GM23338 (cell line): Measurements from ENCODE around the gene GRIK5. TPM values are rescaled to one million over a fixed set of nuclear protein-coding genes. Genes with fewer than 3 reads are reported as not detected.
"Not testable (repeated sequence)": the region's sequence is repeated elsewhere in the genome, so short reads cannot be mapped to it uniquely, and the experiment has no call there.

Experiments
- ATAC-seq: fragments of 200-7000 bp; cut with Tn5 transposase; 3 replicates; pipeline ENCODE4 v1.9.1; 2020
- DNase-seq: peaks from one replicate; pipeline ENCODE4 v3.0.0-alpha.2; 2015; ENCODE audit warnings: low spot score
- H2AFZ ChIP-seq: fragments of 200-600 bp; sonication (generic); 2 replicates; pipeline ENCODE4 v1.8.0; 2016; ENCODE audit warnings: antibody characterized with exemption, mild to moderate bottlenecking, moderate library complexity
- H3F3A ChIP-seq: fragments of 200-600 bp; sonication (generic); replicated peaks from 2 replicates; pipeline ENCODE4 v1.8.0; 2017; ENCODE audit warnings: antibody characterized with exemption, mixed run types, low read depth
- H3K27ac ChIP-seq: fragments of 200-600 bp; sonication (generic); 2 replicates; pipeline ENCODE4 v1.6.1; 2016; ENCODE audit warnings: low read depth
- H3K27me3 ChIP-seq: fragments of 200-600 bp; sonication (generic); 2 replicates; pipeline ENCODE4 v1.8.0; 2016; ENCODE audit warnings: mild to moderate bottlenecking, mixed run types, moderate library complexity; ENCODE audit not compliant: insufficient read depth
- H3K36me3 ChIP-seq: fragments of 200-600 bp; sonication (generic); 2 replicates; pipeline ENCODE4 v1.8.0; 2016; ENCODE audit warnings: mild to moderate bottlenecking; ENCODE audit not compliant: insufficient read depth
- H3K4me1 ChIP-seq: fragments of 200-600 bp; sonication (generic); 2 replicates; pipeline ENCODE4 v1.8.0; 2016; ENCODE audit warnings: mild to moderate bottlenecking, moderate library complexity; ENCODE audit not compliant: insufficient read depth
- H3K4me2 ChIP-seq: fragments of 200-600 bp; sonication (generic); 2 replicates; pipeline ENCODE4 v1.7.1; 2017; ENCODE audit warnings: mixed run types
- H3K4me3 ChIP-seq: fragments of 200-600 bp; sonication (generic); 2 replicates; pipeline ENCODE4 v1.6.1; 2016; ENCODE audit warnings: mixed run types
- H3K79me2 ChIP-seq: fragments of 200-600 bp; sonication (generic); replicated peaks from 2 replicates; pipeline ENCODE4 v1.8.0; 2017; ENCODE audit warnings: mild to moderate bottlenecking; ENCODE audit not compliant: insufficient read depth
- H3K9me2 ChIP-seq: fragments of 200-600 bp; sonication (generic); 2 replicates; pipeline ENCODE4 v1.8.0; 2017; ENCODE audit not compliant: insufficient read depth
- H4K20me1 ChIP-seq: fragments of 200-600 bp; sonication (generic); replicated peaks from 2 replicates; pipeline ENCODE4 v1.8.0; 2017; ENCODE audit warnings: mild to moderate bottlenecking; ENCODE audit not compliant: insufficient read depth
- H3K27ac Mint-ChIP-seq: 2 replicates; pipeline ENCODE4 v1.8.0; 2020; ENCODE audit warnings: inconsistent platforms, mild to moderate bottlenecking, moderate library complexity, mixed read lengths
- H3K27me3 Mint-ChIP-seq: 3 replicates; pipeline ENCODE4 v1.8.0; 2022; ENCODE audit warnings: low read depth, mild to moderate bottlenecking, moderate library complexity, mixed read lengths, inconsistent platforms; ENCODE audit not compliant: insufficient read depth, poor library complexity
- H3K36me3 Mint-ChIP-seq: 3 replicates; pipeline ENCODE4 v1.8.0; 2021; ENCODE audit warnings: low read depth, mild to moderate bottlenecking, inconsistent platforms, moderate library complexity, mixed read lengths
- H3K4me1 Mint-ChIP-seq: 3 replicates; pipeline ENCODE4 v1.8.0; 2020; ENCODE audit warnings: mild to moderate bottlenecking, inconsistent platforms, mixed read lengths
- H3K4me3 Mint-ChIP-seq: 3 replicates; pipeline ENCODE4 v1.8.0; 2021; ENCODE audit warnings: moderate library complexity, mild to moderate bottlenecking, inconsistent platforms, mixed read lengths
- H3K9me3 Mint-ChIP-seq: 3 replicates; pipeline ENCODE4 v1.8.0; 2020; ENCODE audit warnings: moderate library complexity, mild to moderate bottlenecking, inconsistent platforms, mixed read lengths
- EZH2 ChIP-seq: fragments of 200-600 bp; sonication (generic); IDR thresholded peaks from one replicate; pipeline ENCODE4 v1.8.0; 2017; ENCODE audit warnings: antibody characterized with exemption, mild to moderate bottlenecking, low read depth; ENCODE audit not compliant: unreplicated experiment
- EZH2phosphoT487 ChIP-seq: fragments of 200-600 bp; sonication (generic); IDR thresholded peaks from one replicate; pipeline ENCODE4 v1.8.1; 2018; ENCODE audit warnings: antibody characterized with exemption; ENCODE audit not compliant: unreplicated experiment
- NANOG ChIP-seq: IDR thresholded peaks from 2 replicates; pipeline ENCODE4 v1.6.1; 2016; ENCODE audit warnings: antibody characterized with exemption, borderline replicate concordance
- polyA plus RNA-seq: library from polyadenylated mRNA; unstranded; fragments of >200 nt; fragmentation: Nextera tagmentation; extraction: Ambion mirVana; gene quantifications from 2 replicates; pipeline ENCODE4 v1.2.1, GENCODE V29; 2016
- total RNA-seq: library from RNA; depleted of rRNA; stranded (reverse); fragments of >200 nt; shearing (Covaris generic); gene quantifications from 2 replicates; pipeline ENCODE4 v1.2.3, GENCODE V29; 2014
- TF ChIP-seq, protein P1 (sequence below), 2 experiments: fragments of 200-600 bp in 1 of 2; sonication (generic) in 1 of 2; conservative IDR thresholded peaks; 2 replicates each; pipeline versions ENCODE4 v1.5.1 to v1.6.1; 2016 to 2017; ENCODE audit warnings: antibody characterized with exemption in 2 of 2, low read depth in 2 of 2, mild to moderate bottlenecking in 2 of 2, moderate library complexity in 1 of 2
- TF ChIP-seq, protein P2 (sequence below): fragments of 250-450 bp; sonication (Bioruptor Pico); IDR thresholded peaks from 2 replicates; pipeline ENCODE4 v1.5.0; 2020; ENCODE audit warnings: mild to moderate bottlenecking, moderate library complexity

The GRIK5 gene
- total and polyA plus RNA-seq, 2 experiments from 2014 or later, result 5.1 to 42.5 TPM

DNA sequence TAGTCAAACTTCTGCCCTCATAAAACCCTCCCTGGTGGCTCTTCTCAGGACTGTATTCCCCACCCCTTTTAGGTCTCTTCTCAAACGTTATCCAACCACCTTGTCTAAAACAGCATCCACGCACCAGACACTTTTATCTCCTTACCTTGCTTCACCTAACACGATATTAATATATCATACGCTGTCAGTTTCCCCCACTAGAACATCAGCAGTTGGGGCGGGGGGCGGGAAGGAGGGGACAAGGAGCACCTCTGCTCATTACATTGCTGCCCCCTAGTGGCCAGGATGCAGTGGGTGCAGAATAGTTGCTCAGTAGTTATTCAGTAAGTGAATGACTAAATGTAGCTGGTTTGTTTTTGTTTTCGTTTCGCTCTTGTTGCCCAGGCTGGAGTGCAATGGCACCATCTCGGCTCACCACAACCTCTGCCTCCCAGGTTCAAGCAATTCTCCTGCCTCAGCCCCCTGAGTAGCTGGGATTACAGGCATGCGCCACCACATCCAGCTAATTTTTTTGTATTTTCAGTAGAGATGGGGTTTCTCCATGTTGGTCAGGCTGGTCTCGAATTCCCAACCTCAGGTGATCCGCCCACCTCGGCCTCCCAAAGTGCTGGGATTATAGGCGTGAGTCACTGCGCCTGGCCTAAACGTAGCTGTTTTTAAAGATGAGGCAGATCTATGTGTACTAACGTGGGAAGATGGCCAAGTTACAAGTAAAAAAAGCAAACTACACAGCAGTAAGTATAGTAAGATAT is 35.2 kb downstream of the GRIK5 start:
- peaks cover 35% of the 10 kb centered on the region for H3K36me3 Mint-ChIP-seq
- Histone ChIP-seq H3K4me3 (0 out of 2 replicates have a peak overlapping the region, but pooled peaks have one; percentile 19), H3K27ac (peak overlapping the region; percentile 98), H3F3A (peaks cover 10% of the 10 kb centered on the region), H3K4me1 (peaks cover 17% of the 10 kb centered on the region), H3K4me2 (peak overlapping the region; percentile 46; the same call in 1 of the 2 replicates)
- not testable (repeated sequence) for H3K9me3 Mint-ChIP-seq, H3K27me3 ChIP-seq, H4K20me1 ChIP-seq, H2AFZ ChIP-seq, H3K27me3 Mint-ChIP-seq, H3K9me2 ChIP-seq, H3K79me2 ChIP-seq, H3K36me3 ChIP-seq
- TF ChIP-seq, protein P1, sequence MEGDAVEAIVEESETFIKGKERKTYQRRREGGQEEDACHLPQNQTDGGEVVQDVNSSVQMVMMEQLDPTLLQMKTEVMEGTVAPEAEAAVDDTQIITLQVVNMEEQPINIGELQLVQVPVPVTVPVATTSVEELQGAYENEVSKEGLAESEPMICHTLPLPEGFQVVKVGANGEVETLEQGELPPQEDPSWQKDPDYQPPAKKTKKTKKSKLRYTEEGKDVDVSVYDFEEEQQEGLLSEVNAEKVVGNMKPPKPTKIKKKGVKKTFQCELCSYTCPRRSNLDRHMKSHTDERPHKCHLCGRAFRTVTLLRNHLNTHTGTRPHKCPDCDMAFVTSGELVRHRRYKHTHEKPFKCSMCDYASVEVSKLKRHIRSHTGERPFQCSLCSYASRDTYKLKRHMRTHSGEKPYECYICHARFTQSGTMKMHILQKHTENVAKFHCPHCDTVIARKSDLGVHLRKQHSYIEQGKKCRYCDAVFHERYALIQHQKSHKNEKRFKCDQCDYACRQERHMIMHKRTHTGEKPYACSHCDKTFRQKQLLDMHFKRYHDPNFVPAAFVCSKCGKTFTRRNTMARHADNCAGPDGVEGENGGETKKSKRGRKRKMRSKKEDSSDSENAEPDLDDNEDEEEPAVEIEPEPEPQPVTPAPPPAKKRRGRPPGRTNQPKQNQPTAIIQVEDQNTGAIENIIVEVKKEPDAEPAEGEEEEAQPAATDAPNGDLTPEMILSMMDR (conservative IDR thresholded peaks at IDR 0.05; ENCODE audit: low read depth in 2 of 2), result peak; percentile 94 to 100
- H3K4me3 Mint-ChIP-seq, result peak overlapping the region; percentile 36; the same call in 2 of the 3 replicates
- peak; percentile 94 for DNase-seq
- peak overlapping the region; percentile 92 for H3K27ac Mint-ChIP-seq
- ATAC-seq, result peak; percentile 80
- peaks cover 32% of the 10 kb centered on the region for H3K4me1 Mint-ChIP-seq

DNA sequence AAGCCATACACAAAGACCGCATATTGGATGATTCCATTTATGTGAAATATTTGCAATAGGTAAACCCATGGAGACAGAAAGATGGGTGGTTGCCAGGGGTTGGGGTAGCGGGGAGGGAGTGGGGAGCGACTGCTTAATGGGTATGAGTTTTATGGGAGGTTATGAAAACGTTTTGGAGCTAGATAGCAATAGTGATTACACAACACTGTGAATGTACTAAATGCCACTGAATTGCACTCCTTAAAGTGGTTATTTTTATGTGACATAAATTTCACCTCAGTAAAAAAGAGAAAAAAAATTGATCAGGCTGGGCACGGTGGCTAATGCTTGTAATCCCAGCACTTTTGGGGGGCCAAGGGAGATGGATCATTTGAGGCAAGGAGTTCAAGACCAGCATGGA is 36.6 kb downstream of the GRIK5 start:
- no peak for DNase-seq
- Mint-ChIP-seq H3K27ac (peak overlapping the region; percentile 75), H3K36me3 (peaks cover 34% of the 10 kb centered on the region)
- TF ChIP-seq NANOG (no peak), EZH2phosphoT487 (no peak), EZH2 (no peak)
- TF ChIP-seq, protein P2, sequence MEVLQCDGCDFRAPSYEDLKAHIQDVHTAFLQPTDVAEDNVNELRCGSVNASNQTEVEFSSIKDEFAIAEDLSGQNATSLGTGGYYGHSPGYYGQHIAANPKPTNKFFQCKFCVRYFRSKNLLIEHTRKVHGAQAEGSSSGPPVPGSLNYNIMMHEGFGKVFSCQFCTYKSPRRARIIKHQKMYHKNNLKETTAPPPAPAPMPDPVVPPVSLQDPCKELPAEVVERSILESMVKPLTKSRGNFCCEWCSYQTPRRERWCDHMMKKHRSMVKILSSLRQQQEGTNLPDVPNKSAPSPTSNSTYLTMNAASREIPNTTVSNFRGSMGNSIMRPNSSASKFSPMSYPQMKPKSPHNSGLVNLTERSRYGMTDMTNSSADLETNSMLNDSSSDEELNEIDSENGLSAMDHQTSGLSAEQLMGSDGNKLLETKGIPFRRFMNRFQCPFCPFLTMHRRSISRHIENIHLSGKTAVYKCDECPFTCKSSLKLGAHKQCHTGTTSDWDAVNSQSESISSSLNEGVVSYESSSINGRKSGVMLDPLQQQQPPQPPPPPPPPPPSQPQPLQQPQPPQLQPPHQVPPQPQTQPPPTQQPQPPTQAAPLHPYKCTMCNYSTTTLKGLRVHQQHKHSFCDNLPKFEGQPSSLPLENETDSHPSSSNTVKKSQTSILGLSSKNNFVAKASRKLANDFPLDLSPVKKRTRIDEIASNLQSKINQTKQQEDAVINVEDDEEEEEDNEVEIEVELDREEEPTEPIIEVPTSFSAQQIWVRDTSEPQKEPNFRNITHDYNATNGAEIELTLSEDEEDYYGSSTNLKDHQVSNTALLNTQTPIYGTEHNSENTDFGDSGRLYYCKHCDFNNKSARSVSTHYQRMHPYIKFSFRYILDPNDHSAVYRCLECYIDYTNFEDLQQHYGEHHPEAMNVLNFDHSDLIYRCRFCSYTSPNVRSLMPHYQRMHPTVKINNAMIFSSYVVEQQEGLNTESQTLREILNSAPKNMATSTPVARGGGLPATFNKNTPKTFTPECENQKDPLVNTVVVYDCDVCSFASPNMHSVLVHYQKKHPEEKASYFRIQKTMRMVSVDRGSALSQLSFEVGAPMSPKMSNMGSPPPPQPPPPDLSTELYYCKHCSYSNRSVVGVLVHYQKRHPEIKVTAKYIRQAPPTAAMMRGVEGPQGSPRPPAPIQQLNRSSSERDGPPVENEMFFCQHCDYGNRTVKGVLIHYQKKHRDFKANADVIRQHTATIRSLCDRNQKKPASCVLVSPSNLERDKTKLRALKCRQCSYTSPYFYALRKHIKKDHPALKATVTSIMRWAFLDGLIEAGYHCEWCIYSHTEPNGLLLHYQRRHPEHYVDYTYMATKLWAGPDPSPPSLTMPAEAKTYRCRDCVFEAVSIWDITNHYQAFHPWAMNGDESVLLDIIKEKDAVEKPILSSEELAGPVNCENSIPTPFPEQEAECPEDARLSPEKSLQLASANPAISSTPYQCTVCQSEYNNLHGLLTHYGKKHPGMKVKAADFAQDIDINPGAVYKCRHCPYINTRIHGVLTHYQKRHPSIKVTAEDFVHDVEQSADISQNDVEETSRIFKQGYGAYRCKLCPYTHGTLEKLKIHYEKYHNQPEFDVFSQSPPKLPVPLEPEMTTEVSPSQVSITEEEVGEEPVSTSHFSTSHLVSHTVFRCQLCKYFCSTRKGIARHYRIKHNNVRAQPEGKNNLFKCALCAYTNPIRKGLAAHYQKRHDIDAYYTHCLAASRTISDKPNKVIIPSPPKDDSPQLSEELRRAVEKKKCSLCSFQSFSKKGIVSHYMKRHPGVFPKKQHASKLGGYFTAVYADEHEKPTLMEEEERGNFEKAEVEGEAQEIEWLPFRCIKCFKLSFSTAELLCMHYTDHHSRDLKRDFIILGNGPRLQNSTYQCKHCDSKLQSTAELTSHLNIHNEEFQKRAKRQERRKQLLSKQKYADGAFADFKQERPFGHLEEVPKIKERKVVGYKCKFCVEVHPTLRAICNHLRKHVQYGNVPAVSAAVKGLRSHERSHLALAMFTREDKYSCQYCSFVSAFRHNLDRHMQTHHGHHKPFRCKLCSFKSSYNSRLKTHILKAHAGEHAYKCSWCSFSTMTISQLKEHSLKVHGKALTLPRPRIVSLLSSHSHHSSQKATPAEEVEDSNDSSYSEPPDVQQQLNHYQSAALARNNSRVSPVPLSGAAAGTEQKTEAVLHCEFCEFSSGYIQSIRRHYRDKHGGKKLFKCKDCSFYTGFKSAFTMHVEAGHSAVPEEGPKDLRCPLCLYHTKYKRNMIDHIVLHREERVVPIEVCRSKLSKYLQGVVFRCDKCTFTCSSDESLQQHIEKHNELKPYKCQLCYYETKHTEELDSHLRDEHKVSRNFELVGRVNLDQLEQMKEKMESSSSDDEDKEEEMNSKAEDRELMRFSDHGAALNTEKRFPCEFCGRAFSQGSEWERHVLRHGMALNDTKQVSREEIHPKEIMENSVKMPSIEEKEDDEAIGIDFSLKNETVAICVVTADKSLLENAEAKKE (CRISPR knock-in tag), result no peak
- TF ChIP-seq, protein P1 (conservative IDR thresholded peaks at IDR 0.05; ENCODE audit: low read depth in 2 of 2), result no peak

More for the DNA sequence above, 36.6 kb downstream of the GRIK5 start:
- Mint-ChIP-seq H3K4me1 (peaks cover 39% of the 10 kb centered on the region), H3K4me3 (no peak overlapping the region), H3K9me3 (no peaks in the 10 kb centered on the region; the same call in 1 of the 3 replicates), H3K27me3 (peaks cover 12% of the 10 kb centered on the region)
- Histone ChIP-seq H4K20me1 (no peaks in the 10 kb centered on the region; the same call in 1 of the 2 replicates), H3K36me3 (no peaks in the 10 kb centered on the region), H3F3A (peaks cover 19% of the 10 kb centered on the region), H3K4me3 (no peak overlapping the region), H3K27ac (peak overlapping the region; percentile 81; the same call in 1 of the 2 replicates), H3K4me2 (no peak overlapping the region), H3K4me1 (peaks cover 17% of the 10 kb centered on the region), H3K79me2 (no peaks in the 10 kb centered on the region), H2AFZ (no peak overlapping the region), H3K27me3 (no peaks in the 10 kb centered on the region), H3K9me2 (no peaks in the 10 kb centered on the region; the same call in 1 of the 2 replicates)
- no peak for ATAC-seq
